ENCODE data around the gene STX10.

DNA sequence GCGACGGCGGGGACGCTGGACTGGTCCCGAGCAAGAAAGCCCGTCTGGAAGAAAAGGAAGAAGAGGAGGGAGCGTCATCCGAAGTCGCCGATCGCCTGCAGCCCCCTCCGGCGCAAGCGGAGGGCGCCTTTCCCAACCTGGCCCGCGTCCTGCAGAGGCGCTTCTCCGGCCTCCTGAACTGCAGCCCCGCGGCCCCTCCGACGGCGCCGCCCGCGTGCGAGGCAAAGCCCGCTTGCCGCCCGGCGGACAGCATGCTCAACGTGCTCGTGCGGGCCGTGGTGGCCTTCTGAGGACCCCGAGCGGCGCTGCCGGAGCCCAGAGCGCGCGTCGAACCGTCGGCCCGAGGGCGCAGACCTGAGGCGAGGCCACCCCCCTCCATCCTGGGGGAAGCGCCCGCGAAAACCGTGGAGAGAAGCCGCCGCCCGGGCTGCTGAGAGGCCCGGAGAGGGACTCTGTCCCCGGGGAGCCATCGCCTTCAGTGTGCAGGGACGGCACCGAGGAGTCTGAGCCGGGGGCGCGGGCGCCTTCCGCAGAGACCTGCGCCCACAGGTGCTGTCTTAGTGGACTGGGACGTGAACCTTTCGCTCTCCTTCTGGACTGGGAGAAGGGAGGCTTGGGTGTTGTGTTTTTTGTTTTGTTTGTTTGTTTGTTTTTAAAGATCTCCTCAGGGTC is 3.5 kb upstream of the STX10 start:
- TF ChIP-seq YY1 (IDR thresholded peaks at IDR 0.05; ENCODE audit: borderline replicate concordance in 1 of 3, control insufficient read depth in 1 of 3, extremely low read depth in 1 of 3, insufficient read depth in 3 of 3, insufficient read length in 1 of 3, insufficient replicate concordance in 2 of 3, low read depth in 1 of 3, low read length in 2 of 3) (no peak), ZNF431 (CRISPR knock-in tag; IDR thresholded peaks at IDR 0.05) (no peak), BRD4 (IDR thresholded peaks at IDR 0.05) (no peak), NR2F6 (CRISPR knock-in tag; IDR thresholded peaks at IDR 0.05) (no peak), JUND (IDR thresholded peaks at IDR 0.05; ENCODE audit: borderline replicate concordance, low read depth, low read length) (no peak), JUND (tag; IDR thresholded peaks at IDR 0.05; ENCODE audit: borderline replicate concordance, low read depth, low read length) (no peak), ZFP36 (IDR thresholded peaks at IDR 0.05; ENCODE audit: low read depth, low read length, partially characterized antibody) (no peak)
- TF ChIP-seq, protein P1, sequence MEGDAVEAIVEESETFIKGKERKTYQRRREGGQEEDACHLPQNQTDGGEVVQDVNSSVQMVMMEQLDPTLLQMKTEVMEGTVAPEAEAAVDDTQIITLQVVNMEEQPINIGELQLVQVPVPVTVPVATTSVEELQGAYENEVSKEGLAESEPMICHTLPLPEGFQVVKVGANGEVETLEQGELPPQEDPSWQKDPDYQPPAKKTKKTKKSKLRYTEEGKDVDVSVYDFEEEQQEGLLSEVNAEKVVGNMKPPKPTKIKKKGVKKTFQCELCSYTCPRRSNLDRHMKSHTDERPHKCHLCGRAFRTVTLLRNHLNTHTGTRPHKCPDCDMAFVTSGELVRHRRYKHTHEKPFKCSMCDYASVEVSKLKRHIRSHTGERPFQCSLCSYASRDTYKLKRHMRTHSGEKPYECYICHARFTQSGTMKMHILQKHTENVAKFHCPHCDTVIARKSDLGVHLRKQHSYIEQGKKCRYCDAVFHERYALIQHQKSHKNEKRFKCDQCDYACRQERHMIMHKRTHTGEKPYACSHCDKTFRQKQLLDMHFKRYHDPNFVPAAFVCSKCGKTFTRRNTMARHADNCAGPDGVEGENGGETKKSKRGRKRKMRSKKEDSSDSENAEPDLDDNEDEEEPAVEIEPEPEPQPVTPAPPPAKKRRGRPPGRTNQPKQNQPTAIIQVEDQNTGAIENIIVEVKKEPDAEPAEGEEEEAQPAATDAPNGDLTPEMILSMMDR (IDR thresholded peaks at IDR 0.05 in 2 of 3, conservative IDR thresholded peaks at IDR 0.05 in 1 of 3; ENCODE audit: insufficient read depth in 2 of 3, low read depth in 1 of 3, low read length in 3 of 3) = peak in 1 of 3 experiments; percentile 33; a peak in 3 of 6 replicates
- TF ChIP-seq, protein P2, sequence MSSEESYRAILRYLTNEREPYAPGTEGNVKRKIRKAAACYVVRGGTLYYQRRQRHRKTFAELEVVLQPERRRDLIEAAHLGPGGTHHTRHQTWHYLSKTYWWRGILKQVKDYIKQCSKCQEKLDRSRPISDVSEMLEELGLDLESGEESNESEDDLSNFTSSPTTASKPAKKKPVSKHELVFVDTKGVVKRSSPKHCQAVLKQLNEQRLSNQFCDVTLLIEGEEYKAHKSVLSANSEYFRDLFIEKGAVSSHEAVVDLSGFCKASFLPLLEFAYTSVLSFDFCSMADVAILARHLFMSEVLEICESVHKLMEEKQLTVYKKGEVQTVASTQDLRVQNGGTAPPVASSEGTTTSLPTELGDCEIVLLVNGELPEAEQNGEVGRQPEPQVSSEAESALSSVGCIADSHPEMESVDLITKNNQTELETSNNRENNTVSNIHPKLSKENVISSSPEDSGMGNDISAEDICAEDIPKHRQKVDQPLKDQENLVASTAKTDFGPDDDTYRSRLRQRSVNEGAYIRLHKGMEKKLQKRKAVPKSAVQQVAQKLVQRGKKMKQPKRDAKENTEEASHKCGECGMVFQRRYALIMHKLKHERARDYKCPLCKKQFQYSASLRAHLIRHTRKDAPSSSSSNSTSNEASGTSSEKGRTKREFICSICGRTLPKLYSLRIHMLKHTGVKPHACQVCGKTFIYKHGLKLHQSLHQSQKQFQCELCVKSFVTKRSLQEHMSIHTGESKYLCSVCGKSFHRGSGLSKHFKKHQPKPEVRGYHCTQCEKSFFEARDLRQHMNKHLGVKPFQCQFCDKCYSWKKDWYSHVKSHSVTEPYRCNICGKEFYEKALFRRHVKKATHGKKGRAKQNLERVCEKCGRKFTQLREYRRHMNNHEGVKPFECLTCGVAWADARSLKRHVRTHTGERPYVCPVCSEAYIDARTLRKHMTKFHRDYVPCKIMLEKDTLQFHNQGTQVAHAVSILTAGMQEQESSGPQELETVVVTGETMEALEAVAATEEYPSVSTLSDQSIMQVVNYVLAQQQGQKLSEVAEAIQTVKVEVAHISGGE (CRISPR knock-in tag; IDR thresholded peaks at IDR 0.05) = peak in 1 of 3 experiments; percentile 45; a peak in 1 of 6 replicates

Data from K562 (cell line).